ENCODE data around the gene PMM2.
"Not testable (repeated sequence)": the region's sequence is repeated elsewhere in the genome, so short reads cannot be mapped to it uniquely, and the experiment has no call there.

Gene PMM2

GRCh38 chr16:8867216-8867931 lies 69.7 kb downstream of the PMM2 start:
- no peaks in the 10 kb centered on the region for H3K9me3 Mint-ChIP-seq
- DNase-seq = peak; percentile 42

GRCh38 chr16:8867932-8868415 lies 70.3 kb downstream of the PMM2 start:
- H3K36me3 Mint-ChIP-seq = peaks cover 22% of the 10 kb centered on the region
- CTCF ChIA-PET = interaction anchor here (1.1 to 3.1 kb wide), 2 partner anchors 11 to 13 kb away, joined by 4 to 20 read pairs; no protein-coding TSS in a partner anchor
- H3K27me3 Mint-ChIP-seq = no peaks in the 10 kb centered on the region
- peaks cover 53% of the 10 kb centered on the region for H3K4me1 Mint-ChIP-seq
- H3K9me3 Mint-ChIP-seq = no peaks in the 10 kb centered on the region
- H3K27ac Mint-ChIP-seq = peak overlapping the region; percentile 97
- H3K4me3 Mint-ChIP-seq = peak overlapping the region; percentile 96
- peak; percentile 86 for DNase-seq

More at GRCh38 chr16:8867216-8867931, 69.7 kb downstream of the PMM2 start:
- Mint-ChIP-seq H3K27ac (peak overlapping the region; percentile 97), H3K27me3 (no peaks in the 10 kb centered on the region), H3K4me1 (peaks cover 56% of the 10 kb centered on the region), H3K36me3 (peaks cover 23% of the 10 kb centered on the region), H3K4me3 (peak overlapping the region; percentile 96)
- CTCF ChIA-PET = interaction anchor here (1.1 to 3.1 kb wide), 2 partner anchors 12 to 14 kb away, joined by 4 to 20 read pairs; no protein-coding TSS in a partner anchor

- CTCF ChIA-PET = interaction anchor here (1.4 to 3.1 kb wide), 2 partner anchors 11 to 267 kb away, joined by 3 to 20 read pairs; no protein-coding TSS in a partner anchor
- Mint-ChIP-seq H3K27me3 (no peaks in the 10 kb centered on the region), H3K4me3 (peak within 1 kb of the TSS; percentile 96), H3K4me1 (peaks cover 55% of the 10 kb centered on the region), H3K27ac (peak within 1 kb of the TSS; percentile 97), H3K36me3 (peaks cover 22% of the 10 kb centered on the region), H3K9me3 (no peaks in the 10 kb centered on the region)
- peak; percentile 91 for DNase-seq
Observed at GRCh38 chr16:8868416-8869211, 71.0 kb downstream of the PMM2 start, which contains the start of gene CARHSP1. Gene CARHSP1, minus strand, starts transcription at chr16:8869006. Its CDS starts 9,678 bp downstream, at chr16:8859328.

- no peaks in the 10 kb centered on the region for H3K27me3 Mint-ChIP-seq
- H3K4me3 Mint-ChIP-seq = peak overlapping the region; percentile 96
- H3K36me3 Mint-ChIP-seq = peaks cover 16% of the 10 kb centered on the region
- H3K27ac Mint-ChIP-seq = peak overlapping the region; percentile 92
- peaks cover 53% of the 10 kb centered on the region for H3K4me1 Mint-ChIP-seq
- DNase-seq = no peak
- CTCF ChIA-PET = interaction anchor here (1.4 to 3.1 kb wide), 2 partner anchors 10 to 266 kb away, joined by 3 to 20 read pairs; no protein-coding TSS in a partner anchor
- no peaks in the 10 kb centered on the region for H3K9me3 Mint-ChIP-seq
Observed at GRCh38 chr16:8869212-8869987, 71.8 kb downstream of the PMM2 start.

GRCh38 chr16:8869988-8870241 lies 72.3 kb downstream of the PMM2 start:
- CTCF ChIA-PET = interaction anchor here (3.1 kb wide), 1 partner anchor 9 kb away, joined by 20 read pairs; no protein-coding TSS in a partner anchor
- not testable (repeated sequence) for H3K27me3 Mint-ChIP-seq, H3K4me3 Mint-ChIP-seq, H3K9me3 Mint-ChIP-seq, DNase-seq
- Mint-ChIP-seq H3K36me3 (peaks cover 16% of the 10 kb centered on the region), H3K27ac (peak overlapping the region; percentile 92), H3K4me1 (peaks cover 54% of the 10 kb centered on the region)

GRCh38 chr16:8872071-8872470 lies 74.4 kb downstream of the PMM2 start:
- Mint-ChIP-seq H3K36me3 (peaks cover 10% of the 10 kb centered on the region), H3K27me3 (peaks cover 3% of the 10 kb centered on the region), H3K9me3 (no peaks in the 10 kb centered on the region), H3K4me3 (no peak overlapping the region), H3K27ac (no peak overlapping the region), H3K4me1 (peaks cover 38% of the 10 kb centered on the region)
- CTCF ChIA-PET = interaction anchor here (2.4 kb wide), 1 partner anchor 8 kb away, joined by 11 read pairs; no protein-coding TSS in a partner anchor
- no peak for DNase-seq

- Mint-ChIP-seq H3K36me3 (peaks cover 2% of the 10 kb centered on the region), H3K9me3 (no peaks in the 10 kb centered on the region), H3K4me3 (no peak overlapping the region), H3K27me3 (peaks cover 13% of the 10 kb centered on the region), H3K27ac (peak overlapping the region; percentile 5), H3K4me1 (peaks cover 41% of the 10 kb centered on the region)
- CTCF ChIA-PET = interaction anchor here (0.9 to 2.7 kb wide), 8 partner anchors 7 to 306 kb away, joined by 3 to 11 read pairs (median 4); no protein-coding TSS in a partner anchor
- no peak for DNase-seq
Observed at GRCh38 chr16:8872967-8873865, 75.6 kb downstream of the PMM2 start.

GRCh38 chr16:8873866-8874195 lies 76.2 kb downstream of the PMM2 start:
- CTCF ChIA-PET = interaction anchor here (1.0 to 2.7 kb wide), 6 partner anchors 8 to 307 kb away, joined by 3 to 9 read pairs (median 4); no protein-coding TSS in a partner anchor
- peak overlapping the region; percentile 5 for H3K27ac Mint-ChIP-seq
- not testable (repeated sequence) for DNase-seq, H3K36me3 Mint-ChIP-seq, H3K4me3 Mint-ChIP-seq, H3K9me3 Mint-ChIP-seq
- peaks cover 42% of the 10 kb centered on the region for H3K4me1 Mint-ChIP-seq
- H3K27me3 Mint-ChIP-seq = peaks cover 19% of the 10 kb centered on the region

GRCh38 chr16:8874388-8874787 lies 76.7 kb downstream of the PMM2 start:
- no peaks in the 10 kb centered on the region for H3K36me3 Mint-ChIP-seq

GRCh38 chr16:8875317-8875716 lies 77.7 kb downstream of the PMM2 start:
- H3K9me3 Mint-ChIP-seq, H3K36me3 Mint-ChIP-seq, H3K4me3 Mint-ChIP-seq, DNase-seq, CTCF ChIA-PET, H3K27ac Mint-ChIP-seq: not testable (repeated sequence)
- peaks cover 35% of the 10 kb centered on the region for H3K4me1 Mint-ChIP-seq
- peaks cover 27% of the 10 kb centered on the region for H3K27me3 Mint-ChIP-seq

More at GRCh38 chr16:8874388-8874787, 76.7 kb downstream of the PMM2 start:
- Mint-ChIP-seq H3K4me1 (peaks cover 39% of the 10 kb centered on the region), H3K9me3 (no peaks in the 10 kb centered on the region), H3K27me3 (peaks cover 22% of the 10 kb centered on the region), H3K27ac (peak overlapping the region; percentile 8), H3K4me3 (no peak overlapping the region)
- DNase-seq = no peak
- CTCF ChIA-PET = interaction anchor here (1.1 to 2.7 kb wide), 4 partner anchors 9 to 307 kb away, joined by 3 to 9 read pairs (median 4); no protein-coding TSS in a partner anchor

- Mint-ChIP-seq H3K36me3 (no peaks in the 10 kb centered on the region), H3K4me1 (peaks cover 26% of the 10 kb centered on the region), H3K9me3 (no peaks in the 10 kb centered on the region), H3K27me3 (peaks cover 37% of the 10 kb centered on the region), H3K27ac (no peak overlapping the region), H3K4me3 (no peak overlapping the region)
- no peak for DNase-seq
- CTCF ChIA-PET = interaction anchor here (0.7 to 7.5 kb wide), 5 partner anchors 10 to 311 kb away, joined by 3 to 55 read pairs (median 4); partner anchors contain the start of gene CARHSP1
Observed at GRCh38 chr16:8877894-8878522, 80.4 kb downstream of the PMM2 start.

GRCh38 chr16:8878523-8878911 lies 80.9 kb downstream of the PMM2 start:
- Mint-ChIP-seq H3K4me3 (no peak overlapping the region), H3K27ac (no peak overlapping the region), H3K4me1 (peaks cover 25% of the 10 kb centered on the region), H3K9me3 (no peaks in the 10 kb centered on the region), H3K27me3 (peaks cover 42% of the 10 kb centered on the region), H3K36me3 (no peaks in the 10 kb centered on the region)
- DNase-seq = no peak
- CTCF ChIA-PET = interaction anchor here (0.7 to 7.5 kb wide), 6 partner anchors 10 to 311 kb away, joined by 3 to 55 read pairs (median 8); partner anchors contain the start of gene CARHSP1

Data from activated naive CD4-positive, alpha-beta T cell treated with anti-CD3 and anti-CD28 coated beads, Interleukin-2, amount 10 ng/mL, durations not matched to agents 7 days and 5 days (primary cell).